Measurements from ENCODE around the gene MKLN1. TPM values are rescaled to one million over a fixed set of nuclear protein-coding genes. Genes with fewer than 3 reads are reported as not detected.

MKLN1 gene
- total and polyA plus RNA-seq, 10 of the 15 experiments (the other 5 are each of a cell fraction or from before 2014, with no cell fraction given), result 13.6 to 55.8 (median 29.3) TPM

- no peak for TF ChIP-seq HCFC1 (IDR thresholded peaks at IDR 0.05; ENCODE audit: low read length)
- TF ChIP-seq SPI1 (IDR thresholded peaks at IDR 0.05; ENCODE audit: borderline replicate concordance, insufficient read depth, low read depth, low read length), result no peak
- no peak for TF ChIP-seq TBL1XR1 (IDR thresholded peaks at IDR 0.05; ENCODE audit: low read depth, low read length)
- TF ChIP-seq MLLT1 (IDR thresholded peaks at IDR 0.05), result no peak
Observed at GRCh38 chr7:131300572-131301466, 26.9 kb upstream of the MKLN1 start (continued).

DNA sequence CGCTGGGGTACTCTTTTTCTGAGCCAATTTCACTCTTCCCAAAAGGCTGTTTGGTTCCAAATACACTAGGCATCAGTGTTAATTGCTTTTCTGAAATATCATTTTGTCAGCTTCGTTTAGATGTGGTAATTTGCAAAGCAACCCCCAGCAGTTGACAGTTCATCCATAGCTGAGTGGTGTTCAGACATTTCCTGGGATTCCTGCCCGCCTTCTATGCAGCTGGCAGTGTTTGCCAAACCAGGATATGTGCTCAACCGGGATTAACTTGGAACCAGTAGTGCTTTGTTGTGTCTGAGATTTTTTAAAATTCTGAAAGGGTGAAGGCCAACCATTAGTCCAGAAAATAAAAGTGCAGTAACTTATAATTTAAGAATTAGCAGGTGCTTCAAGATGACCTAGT lies 25.2 kb upstream of the MKLN1 start:
- RAD21 ChIA-PET (ENCODE audit: unreplicated experiment), result interaction anchor here (0.7 to 2.7 kb wide), 13 partner anchors 12 to 406 kb away, joined by 3 to 8 read pairs (median 4); no protein-coding TSS in a partner anchor
- no peak overlapping the region for H3K4me2 ChIP-seq (ENCODE audit: control insufficient read depth, insufficient read depth)
- H2AFZ ChIP-seq (ENCODE audit: control insufficient read depth, low read depth, low read length), result no peak overlapping the region
- DNase-seq (ENCODE audit: low read depth, low spot score), result no peak
- no peaks in the 10 kb centered on the region for H3K4me1 ChIP-seq (ENCODE audit: control insufficient read depth, insufficient read depth, low read length)
- no peaks in the 10 kb centered on the region for H4K20me1 ChIP-seq (ENCODE audit: control insufficient read depth, insufficient read depth)
- in situ Hi-C loops (cut with MboI) (no loop called here), intact Hi-C loops (cut with micrococcal nuclease; ENCODE audit: unreplicated experiment) (no loop called here)
- BruUV-seq (replicated peaks), result no TSS peak
- H3K27ac ChIP-seq (ENCODE audit: control insufficient read depth, insufficient read depth), result no peak overlapping the region
- POLR2A ChIA-PET, result no interaction called here
- H3K4me3 ChIP-seq, result no peak overlapping the region
- CTCF ChIA-PET, result interaction anchor here (0.7 to 3.2 kb wide), 27 partner anchors 10 to 403 kb away, joined by 3 to 22 read pairs (median 4); no protein-coding TSS in a partner anchor
- no peak for FAIRE-seq
- ATAC-seq, result no peak
- SMC1A ChIA-PET (ENCODE audit: uncharacterized antibody, unreplicated experiment), result interaction anchor here (0.7 to 3.3 kb wide), 20 partner anchors 11 to 403 kb away, joined by 3 to 15 read pairs (median 4); no protein-coding TSS in a partner anchor
- 46% methylated on average over 4 of the region's 4 CpGs for WGBS (ENCODE audit: insufficient coverage, insufficient replicate concordance, low lambda C conversion rate, missing lambda C conversion rate)
- no peaks in the 10 kb centered on the region for H3K36me3 ChIP-seq (ENCODE audit: control insufficient read depth in 2 of 2, insufficient read depth in 2 of 2, low read length in 1 of 2)
- no peaks in the 10 kb centered on the region; the same call in 2 of the 3 replicates for H3K9me3 ChIP-seq (replicated peaks; ENCODE audit: control insufficient read depth, insufficient read depth, low read length)
- H3K27me3 ChIP-seq (replicated peaks in 1 of 2; ENCODE audit: control insufficient read depth in 2 of 2, insufficient read depth in 2 of 2, low read length in 1 of 2), result no peaks in the 10 kb centered on the region; a peak in 1 of 4 replicates
- no peak overlapping the region for H3K9ac ChIP-seq (ENCODE audit: control insufficient read depth, insufficient read depth, low read length)
- H3K79me2 ChIP-seq (ENCODE audit: control insufficient read depth, insufficient read depth, low read length), result no peaks in the 10 kb centered on the region
- TF ChIP-seq ESRRA (IDR thresholded peaks at IDR 0.05; ENCODE audit: low read length) (no peak), ZBED1 (IDR thresholded peaks at IDR 0.05; ENCODE audit: borderline replicate concordance) (no peak), SIN3A (IDR thresholded peaks at IDR 0.05; ENCODE audit: low read depth, low read length) (no peak), ZBTB11 (CRISPR knock-in tag; IDR thresholded peaks at IDR 0.05) (no peak), TBL1XR1 (IDR thresholded peaks at IDR 0.05; ENCODE audit: low read depth, low read length) (no peak), LARP7 (IDR thresholded peaks at IDR 0.05) (no peak), SIX5 (IDR thresholded peaks at IDR 0.05; ENCODE audit: low read depth, low read length, severe bottlenecking) (no peak), RELA (IDR thresholded peaks at IDR 0.05; ENCODE audit: borderline replicate concordance, partially characterized antibody) (no peak)
- TF ChIP-seq, protein P1, sequence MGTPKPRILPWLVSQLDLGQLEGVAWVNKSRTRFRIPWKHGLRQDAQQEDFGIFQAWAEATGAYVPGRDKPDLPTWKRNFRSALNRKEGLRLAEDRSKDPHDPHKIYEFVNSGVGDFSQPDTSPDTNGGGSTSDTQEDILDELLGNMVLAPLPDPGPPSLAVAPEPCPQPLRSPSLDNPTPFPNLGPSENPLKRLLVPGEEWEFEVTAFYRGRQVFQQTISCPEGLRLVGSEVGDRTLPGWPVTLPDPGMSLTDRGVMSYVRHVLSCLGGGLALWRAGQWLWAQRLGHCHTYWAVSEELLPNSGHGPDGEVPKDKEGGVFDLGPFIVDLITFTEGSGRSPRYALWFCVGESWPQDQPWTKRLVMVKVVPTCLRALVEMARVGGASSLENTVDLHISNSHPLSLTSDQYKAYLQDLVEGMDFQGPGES (IDR thresholded peaks at IDR 0.05), result no peak

Measured in GM12878 (cell line).